GM21526 (cell line): ENCODE results near the gene PCDHB7.
"Not testable (repeated sequence)": the region's sequence is repeated elsewhere in the genome, so short reads cannot be mapped to it uniquely, and the experiment has no call there.

Source experiments
- ATAC-seq: cut with Tn5 transposase; IDR thresholded peaks from one replicate; pipeline ENCODE4 v1.9.1; 2021; ENCODE audit warnings: moderate library complexity; ENCODE audit not compliant: unreplicated experiment, low FRiP score

Gene PCDHB7

GRCh38 chr5:141215504-141215903 lies 43.1 kb downstream of the PCDHB7 start:
- not testable (repeated sequence) for ATAC-seq

DNA sequence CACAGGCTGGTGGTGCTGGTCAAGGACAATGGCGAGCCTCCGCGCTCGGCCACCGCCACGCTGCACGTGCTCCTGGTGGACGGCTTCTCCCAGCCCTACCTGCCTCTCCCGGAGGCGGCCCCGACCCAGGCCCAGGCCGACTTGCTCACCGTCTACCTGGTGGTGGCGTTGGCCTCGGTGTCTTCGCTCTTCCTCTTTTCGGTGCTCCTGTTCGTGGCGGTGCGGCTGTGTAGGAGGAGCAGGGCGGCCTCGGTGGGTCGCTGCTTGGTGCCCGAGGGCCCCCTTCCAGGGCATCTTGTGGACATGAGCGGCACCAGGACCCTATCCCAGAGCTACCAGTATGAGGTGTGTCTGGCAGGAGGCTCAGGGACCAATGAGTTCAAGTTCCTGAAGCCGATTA lies 43.6 kb downstream of the PCDHB7 start:
- ATAC-seq, result not testable (repeated sequence)

DNA sequence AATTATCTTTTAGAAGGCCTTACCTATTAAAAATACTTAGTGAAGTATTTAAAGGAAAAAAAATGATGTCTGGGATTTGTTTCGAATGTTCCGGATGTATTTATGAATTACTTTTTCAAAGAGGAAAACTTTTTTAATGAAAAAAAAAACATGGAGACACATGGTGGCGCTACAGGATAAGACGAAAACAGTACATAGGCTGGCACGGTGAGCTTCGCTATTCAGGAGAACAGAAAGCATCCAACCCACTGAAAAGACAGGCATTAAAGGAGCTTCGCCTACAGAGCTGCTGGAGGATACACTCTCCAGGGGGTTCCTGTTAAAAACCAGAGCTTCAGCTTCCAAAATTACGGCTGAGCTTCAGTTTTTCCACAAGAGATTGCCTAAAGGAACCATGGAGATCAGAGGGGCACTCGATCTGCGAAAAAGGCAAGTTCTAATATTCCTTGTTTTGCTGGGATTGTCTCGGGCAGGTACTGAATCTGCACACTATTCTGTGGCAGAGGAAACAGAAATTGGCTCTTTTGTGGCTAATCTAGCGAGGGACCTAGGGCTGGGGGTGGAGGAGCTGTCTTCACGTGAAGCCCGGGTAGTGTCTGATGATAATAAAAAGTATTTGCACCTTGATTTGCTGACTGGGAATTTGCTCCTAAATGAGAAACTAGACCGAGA lies 50.8 kb downstream of the PCDHB7 start, which contains the start of gene PCDHB14:
Gene PCDHB14, plus strand, starts transcription at position 232 of the 672 bp plus-strand sequence. Its CDS starts 163 bp downstream, at position 395.
- no peak for ATAC-seq

DNA sequence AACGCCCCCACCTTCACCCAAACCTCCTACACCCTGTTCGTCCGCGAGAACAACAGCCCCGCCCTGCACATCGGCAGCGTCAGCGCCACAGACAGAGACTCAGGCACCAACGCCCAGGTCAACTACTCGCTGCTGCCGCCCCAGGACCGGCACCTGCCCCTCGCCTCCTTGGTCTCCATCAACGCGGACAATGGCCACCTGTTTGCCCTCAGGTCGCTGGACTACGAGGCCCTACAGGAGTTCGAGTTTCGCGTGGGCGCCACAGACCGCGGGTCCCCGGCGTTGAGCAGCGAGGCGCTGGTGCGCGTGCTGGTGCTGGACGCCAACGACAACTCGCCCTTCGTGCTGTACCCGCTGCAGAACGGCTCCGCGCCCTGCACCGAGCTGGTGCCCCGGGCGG lies 52.4 kb downstream of the PCDHB7 start:
- ATAC-seq, result not testable (repeated sequence)

GRCh38 chr5:141225421-141225820 lies 53.0 kb downstream of the PCDHB7 start:
- not testable (repeated sequence) for ATAC-seq
